GM23248 (cell line): Measurements from ENCODE around the gene SMARCA4. TPM values are rescaled to one million over a fixed set of nuclear protein-coding genes. Genes with fewer than 3 reads are reported as not detected.

Source experiments
- DNase-seq: peaks from one replicate; pipeline ENCODE4 v3.0.0-alpha.2; 2015
- H2AFZ ChIP-seq: fragments of 200-600 bp; sonication (generic); 2 replicates; pipeline ENCODE4 v1.6.1; 2016; ENCODE audit warnings: antibody characterized with exemption
- H3F3A ChIP-seq: fragments of 200-600 bp; sonication (generic); 2 replicates; pipeline ENCODE4 v1.6.1; 2016; ENCODE audit warnings: mild to moderate bottlenecking, antibody characterized with exemption, mixed run types; ENCODE audit not compliant: insufficient read depth
- H3K27ac ChIP-seq: fragments of 200-600 bp; sonication (generic); 2 replicates; pipeline ENCODE4 v1.5.1; 2016; ENCODE audit warnings: mild to moderate bottlenecking
- H3K27me3 ChIP-seq: fragments of 200-600 bp; sonication (generic); replicated peaks from 2 replicates; pipeline ENCODE4 v1.6.1; 2016; ENCODE audit warnings: mild to moderate bottlenecking; ENCODE audit not compliant: insufficient read depth
- H3K36me3 ChIP-seq: fragments of 200-600 bp; sonication (generic); 2 replicates; pipeline ENCODE4 v1.6.1; 2016; ENCODE audit warnings: low read depth, mild to moderate bottlenecking
- H3K4me1 ChIP-seq: fragments of 200-600 bp; sonication (generic); 2 replicates; pipeline ENCODE4 v1.6.1; 2016; ENCODE audit warnings: mild to moderate bottlenecking; ENCODE audit not compliant: insufficient read depth
- H3K4me2 ChIP-seq: fragments of 200-600 bp; sonication (generic); one replicate; pipeline ENCODE4 v1.6.1; 2016; ENCODE audit warnings: mild to moderate bottlenecking; ENCODE audit not compliant: unreplicated experiment
- H3K4me3 ChIP-seq: fragments of 200-600 bp; sonication (generic); 2 replicates; pipeline ENCODE4 v1.5.1; 2016; ENCODE audit warnings: mild to moderate bottlenecking
- H3K79me2 ChIP-seq: fragments of 200-600 bp; sonication (generic); 2 replicates; pipeline ENCODE4 v1.6.1; 2016; ENCODE audit warnings: mild to moderate bottlenecking; ENCODE audit not compliant: insufficient read depth
- H3K9ac ChIP-seq: fragments of 200-600 bp; sonication (generic); 2 replicates; pipeline ENCODE4 v1.6.1; 2016; ENCODE audit warnings: mild to moderate bottlenecking
- H3K9me2 ChIP-seq: fragments of 200-600 bp; sonication (generic); 2 replicates; pipeline ENCODE4 v1.6.1; 2016; ENCODE audit warnings: mixed run types, mild to moderate bottlenecking, moderate library complexity; ENCODE audit not compliant: insufficient read depth
- H3K9me3 ChIP-seq: fragments of 200-600 bp; sonication (generic); one replicate; pipeline ENCODE4 v1.6.1; 2017; ENCODE audit warnings: low read depth
- H4K20me1 ChIP-seq: fragments of 200-600 bp; sonication (generic); 2 replicates; pipeline ENCODE4 v1.6.0; 2016; ENCODE audit not compliant: insufficient read depth
- EZH2 ChIP-seq: fragments of 200-600 bp; sonication (generic); IDR thresholded peaks from 2 replicates; pipeline ENCODE4 v1.6.1; 2018; ENCODE audit warnings: antibody characterized with exemption, mild to moderate bottlenecking; ENCODE audit not compliant: insufficient read depth, poor library complexity, severe bottlenecking
- EZH2phosphoT487 ChIP-seq: fragments of 200-600 bp; sonication (generic); IDR thresholded peaks from 2 replicates; pipeline ENCODE4 v1.6.1; 2018; ENCODE audit warnings: antibody characterized with exemption, moderate library complexity, mild to moderate bottlenecking, low read depth; ENCODE audit not compliant: insufficient read depth
- WGBS, 2 experiments: methylation state at CpG; one replicate each; pipeline ENCODE4 v1.1.6; 2015 to 2017; ENCODE audit warnings: low lambda C conversion rate in 2 of 2, low coverage in 1 of 2; ENCODE audit errors: missing lambda C conversion rate in 2 of 2; 5-methylcytosine and 5-hydroxymethylcytosine counted together
- in situ Hi-C: fragments of 300-500 bp; cut with MboI; formaldehyde crosslinking; loops from 2 replicates; pipeline ENCODE4 v1.15.0; 2020
- polyA plus RNA-seq: library from polyadenylated mRNA; unstranded; fragments of >200 nt; fragmentation: Nextera tagmentation; extraction: Ambion mirVana; gene quantifications from 2 replicates; pipeline ENCODE4 v1.2.1, GENCODE V29; 2016
- total RNA-seq: library from RNA; depleted of rRNA; stranded (reverse); fragments of >200 nt; shearing (Covaris generic); gene quantifications from 2 replicates; pipeline ENCODE4 v1.2.3, GENCODE V29; 2014

SMARCA4 gene
- total and polyA plus RNA-seq, 2 experiments from 2014 or later: 37.1 to 44.0 TPM

DNA sequence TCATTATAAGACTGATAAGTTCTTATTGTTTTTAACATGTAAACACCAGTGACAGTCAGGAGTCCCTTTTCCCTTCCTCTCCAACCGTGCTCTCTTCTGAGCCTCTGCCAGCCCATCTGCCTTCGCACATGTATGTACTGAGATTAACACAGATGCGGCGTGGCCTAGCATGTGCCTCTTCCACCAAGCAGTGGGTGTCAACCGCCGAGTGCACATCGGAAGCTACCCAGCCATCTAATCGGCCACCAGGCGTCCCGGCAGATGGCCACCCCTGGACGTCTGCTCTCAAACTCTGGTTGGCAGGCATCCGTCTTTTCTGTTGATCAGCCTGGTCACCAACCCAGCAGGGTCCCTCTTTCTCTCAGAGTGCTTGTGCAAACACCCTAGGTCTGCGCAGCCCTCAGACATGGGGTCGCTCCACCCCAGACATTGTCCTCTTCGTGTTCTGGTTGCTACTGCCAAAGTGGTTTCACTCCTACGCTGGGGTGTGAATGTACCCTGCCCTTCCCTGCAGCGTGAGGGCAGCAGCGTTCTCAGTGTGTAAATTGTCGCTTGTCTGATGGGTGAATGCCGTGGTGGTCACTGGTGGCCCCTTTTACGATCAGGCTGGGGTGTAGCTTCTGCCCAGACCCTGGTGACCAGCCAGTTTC is 70.7 kb downstream of the SMARCA4 start:
- in situ Hi-C loops: loop anchor here (10.0 kb wide), 1 partner anchor 173 kb away; no protein-coding TSS in a partner anchor
- no peak for DNase-seq
- Histone ChIP-seq H4K20me1 (no peaks in the 10 kb centered on the region), H2AFZ (no peak overlapping the region), H3K4me1 (no peaks in the 10 kb centered on the region), H3K27me3 (no peaks in the 10 kb centered on the region), H3K4me2 (no peak overlapping the region), H3K9me3 (no peaks in the 10 kb centered on the region), H3K79me2 (no peaks in the 10 kb centered on the region), H3K9me2 (no peaks in the 10 kb centered on the region), H3F3A (peaks cover 5% of the 10 kb centered on the region; the same call in 1 of the 2 replicates), H3K4me3 (no peak overlapping the region), H3K27ac (no peak overlapping the region), H3K9ac (no peak overlapping the region), H3K36me3 (peaks cover 8% of the 10 kb centered on the region; the same call in 1 of the 2 replicates)
- 88 to 94% methylated on average over 21 of the region's 21 CpGs for WGBS, 2 experiments
- TF ChIP-seq EZH2 (no peak), EZH2phosphoT487 (no peak)

DNA sequence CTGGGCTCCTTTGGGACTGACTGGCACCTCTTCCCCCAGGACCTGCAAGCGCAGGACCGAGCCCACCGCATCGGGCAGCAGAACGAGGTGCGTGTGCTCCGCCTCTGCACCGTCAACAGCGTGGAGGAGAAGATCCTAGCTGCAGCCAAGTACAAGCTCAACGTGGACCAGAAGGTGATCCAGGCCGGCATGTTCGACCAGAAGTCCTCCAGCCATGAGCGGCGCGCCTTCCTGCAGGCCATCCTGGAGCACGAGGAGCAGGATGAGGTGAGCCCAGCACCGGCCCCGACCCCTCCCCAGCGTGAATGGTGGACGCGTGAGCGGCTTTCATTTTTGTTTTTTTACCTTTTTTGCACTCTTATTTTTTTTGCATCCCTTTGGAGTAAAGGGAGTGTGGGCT is 72.4 kb downstream of the SMARCA4 start:
- H3K79me2 ChIP-seq: peaks cover 7% of the 10 kb centered on the region

DNA sequence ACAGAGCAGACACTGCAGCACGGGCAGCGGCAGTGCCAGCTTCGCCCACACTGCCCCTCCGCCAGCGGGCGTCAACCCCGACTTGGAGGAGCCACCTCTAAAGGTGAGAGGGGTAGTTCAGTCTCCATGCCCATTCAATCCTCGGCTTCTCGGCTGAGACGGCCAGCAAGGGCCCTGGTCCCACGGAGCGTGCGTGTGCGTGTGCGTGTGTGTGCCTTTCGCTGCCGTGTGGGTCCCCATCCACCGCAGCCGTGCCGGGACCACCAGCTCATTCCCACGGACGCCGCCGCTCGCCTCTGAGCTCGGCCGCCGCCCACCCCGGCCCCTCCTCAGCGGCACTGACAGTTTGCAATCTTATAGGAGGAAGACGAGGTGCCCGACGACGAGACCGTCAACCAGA is 72.9 kb downstream of the SMARCA4 start:
- TF ChIP-seq EZH2phosphoT487: no peak
- no peak for TF ChIP-seq EZH2
- H3K27ac ChIP-seq: no peak overlapping the region
- 94 to 97% methylated on average over 30 to 35 of the region's 35 CpGs for WGBS, 2 experiments
- H3K4me3 ChIP-seq: no peak overlapping the region
- in situ Hi-C loops: loop anchor here (10.0 kb wide), 1 partner anchor 171 kb away; no protein-coding TSS in a partner anchor
- H3K4me1 ChIP-seq: no peaks in the 10 kb centered on the region
- peaks cover 8% of the 10 kb centered on the region; the same call in 1 of the 2 replicates for H3F3A ChIP-seq
- H3K9me3 ChIP-seq: no peaks in the 10 kb centered on the region
- H3K9ac ChIP-seq: no peak overlapping the region
- peaks cover 14% of the 10 kb centered on the region for H3K36me3 ChIP-seq
- H3K27me3 ChIP-seq: no peaks in the 10 kb centered on the region
- no peaks in the 10 kb centered on the region for H3K9me2 ChIP-seq
- H2AFZ ChIP-seq: no peak overlapping the region
- no peaks in the 10 kb centered on the region for H4K20me1 ChIP-seq
- peaks cover 12% of the 10 kb centered on the region for H3K79me2 ChIP-seq
- no peak overlapping the region for H3K4me2 ChIP-seq
- DNase-seq: no peak

More for the DNA sequence above, 72.4 kb downstream of the SMARCA4 start:
- H3K27me3 ChIP-seq: no peaks in the 10 kb centered on the region
- H3K36me3 ChIP-seq: peaks cover 16% of the 10 kb centered on the region
- no peak overlapping the region for H3K4me2 ChIP-seq
- H3K9me3 ChIP-seq: no peaks in the 10 kb centered on the region
- H4K20me1 ChIP-seq: no peaks in the 10 kb centered on the region
- no peak for DNase-seq
- 94% methylated on average over 22 of the region's 22 CpGs for WGBS, 2 experiments
- H3F3A ChIP-seq: peaks cover 8% of the 10 kb centered on the region; the same call in 1 of the 2 replicates
- no peak for TF ChIP-seq EZH2phosphoT487
- no peak for TF ChIP-seq EZH2
- in situ Hi-C loops: loop anchor here (10.0 kb wide), 1 partner anchor 172 kb away; no protein-coding TSS in a partner anchor
- H3K9ac ChIP-seq: no peak overlapping the region
- H3K27ac ChIP-seq: no peak overlapping the region
- no peak overlapping the region for H3K4me3 ChIP-seq
- H2AFZ ChIP-seq: no peak overlapping the region
- no peaks in the 10 kb centered on the region for H3K9me2 ChIP-seq
- no peaks in the 10 kb centered on the region for H3K4me1 ChIP-seq

DNA sequence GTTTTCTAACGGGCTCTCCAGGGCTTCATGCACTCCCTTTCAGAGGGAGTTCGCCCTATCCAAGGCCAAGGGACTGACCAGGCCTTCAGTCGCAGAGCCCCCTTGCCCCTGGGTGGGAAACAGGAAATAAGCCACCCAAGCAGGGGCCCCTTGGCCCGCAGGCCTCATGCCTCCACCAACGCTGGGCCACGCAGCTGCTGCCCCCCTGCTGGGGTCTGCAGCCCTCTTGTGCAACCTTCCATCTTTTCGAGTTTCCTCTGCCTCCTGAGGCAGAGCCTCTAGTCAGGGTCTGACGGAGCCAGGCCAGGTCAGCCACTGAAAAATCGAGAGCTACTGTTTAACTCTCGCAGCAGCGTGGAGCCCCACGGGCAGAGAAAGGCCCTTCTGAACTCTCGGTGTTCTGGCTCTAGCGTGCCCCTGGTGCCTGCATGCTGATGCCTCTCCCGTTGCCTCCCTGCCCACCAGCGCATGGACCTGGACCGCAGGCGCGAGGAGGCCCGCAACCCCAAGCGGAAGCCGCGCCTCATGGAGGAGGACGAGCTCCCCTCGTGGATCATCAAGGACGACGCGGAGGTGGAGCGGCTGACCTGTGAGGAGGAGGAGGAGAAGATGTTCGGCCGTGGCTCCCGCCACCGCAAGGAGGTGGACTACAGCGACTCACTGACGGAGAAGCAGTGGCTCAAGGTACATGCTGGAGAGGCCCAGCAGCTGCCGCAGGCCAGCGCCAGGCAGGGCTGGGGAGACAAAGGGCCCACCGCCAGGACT is 73.8 kb downstream of the SMARCA4 start:
- Histone ChIP-seq H3F3A (peaks cover 8% of the 10 kb centered on the region; the same call in 1 of the 2 replicates), H2AFZ (no peak overlapping the region), H3K4me1 (no peaks in the 10 kb centered on the region), H3K36me3 (peaks cover 14% of the 10 kb centered on the region), H3K27me3 (no peaks in the 10 kb centered on the region), H4K20me1 (no peaks in the 10 kb centered on the region), H3K9me3 (no peaks in the 10 kb centered on the region), H3K9me2 (no peaks in the 10 kb centered on the region), H3K79me2 (peaks cover 18% of the 10 kb centered on the region), H3K27ac (no peak overlapping the region), H3K4me2 (no peak overlapping the region), H3K9ac (no peak overlapping the region), H3K4me3 (no peak overlapping the region)
- in situ Hi-C loops: loop anchor here (10.0 kb wide), 1 partner anchor 170 kb away; no protein-coding TSS in a partner anchor
- no peak for DNase-seq
- TF ChIP-seq EZH2 (no peak), EZH2phosphoT487 (no peak)
- 93 to 95% methylated on average over 36 to 38 of the region's 38 CpGs for WGBS, 2 experiments
